PC-9 (cell line): ENCODE data around the gene NOS1AP. TPM values are rescaled to one million over a fixed set of nuclear protein-coding genes. Genes with fewer than 3 reads are reported as not detected.

Experiments used
- BruUV-seq: library from RNA; stranded (reverse); fragments of 400-500 nt; replicated peaks from 2 replicates; lab custom pipeline; 2021; lab: Mats Ljungman, UMichigan
- CTCF ChIA-PET: fragments of 300-600 bp; sonication (Branson Sonifier 250); formaldehyde crosslinking; loops from one replicate; lab custom pipeline; 2022; ENCODE audit warnings: antibody characterized with exemption; lab: Charles Lee
- POLR2A ChIA-PET: fragments of 300-600 bp; sonication (Branson Sonifier 250); formaldehyde crosslinking; loops from one replicate; lab custom pipeline; 2022; ENCODE audit warnings: antibody characterized with exemption; ENCODE audit not compliant: unreplicated experiment; lab: Charles Lee
- DNase-seq, 2 experiments: peaks; one replicate each; pipeline versions ENCODE4 v3.0.0 to v3.0.0-alpha.2; 2015 to 2022; ENCODE audit warnings: mixed read lengths in 1 of 2
- H2AFZ ChIP-seq: fragments of 200-600 bp; sonication (generic); 2 replicates; pipeline ENCODE4 v1.8.1; 2017; ENCODE audit warnings: antibody characterized with exemption
- H3F3A ChIP-seq: fragments of 200-600 bp; sonication (generic); 2 replicates; pipeline ENCODE4 v1.8.1; 2017; ENCODE audit warnings: antibody characterized with exemption, mild to moderate bottlenecking, low read depth; ENCODE audit not compliant: insufficient read depth
- H3K27ac ChIP-seq: fragments of 200-600 bp; sonication (generic); 2 replicates; pipeline ENCODE4 v1.6.1; 2016; ENCODE audit warnings: mixed run types
- H3K27me3 ChIP-seq: fragments of 200-600 bp; sonication (generic); 2 replicates; pipeline ENCODE4 v1.6.1; 2016; ENCODE audit warnings: low read depth, mixed run types; ENCODE audit not compliant: insufficient read depth
- H3K36me3 ChIP-seq: fragments of 200-600 bp; sonication (generic); 2 replicates; pipeline ENCODE4 v1.6.1; 2016; ENCODE audit warnings: low read depth, mixed run types
- H3K4me1 ChIP-seq: fragments of 200-600 bp; sonication (generic); replicated peaks from 2 replicates; pipeline ENCODE4 v1.6.1; 2016; ENCODE audit warnings: mixed run types; ENCODE audit not compliant: insufficient read depth
- H3K4me2 ChIP-seq: fragments of 200-600 bp; sonication (generic); 2 replicates; pipeline ENCODE4 v1.6.1; 2017; ENCODE audit warnings: mixed run types
- H3K4me3 ChIP-seq: fragments of 200-600 bp; sonication (generic); 2 replicates; pipeline ENCODE4 v1.6.1; 2016; ENCODE audit warnings: mixed run types
- H3K79me2 ChIP-seq: fragments of 200-600 bp; sonication (generic); 2 replicates; pipeline ENCODE4 v1.6.1; 2017; ENCODE audit warnings: low read depth, mixed run types
- H3K9me2 ChIP-seq: fragments of 200-600 bp; sonication (generic); 2 replicates; pipeline ENCODE4 v1.8.1; 2017; ENCODE audit warnings: mild to moderate bottlenecking; ENCODE audit not compliant: insufficient read depth
- H3K9me3 ChIP-seq: fragments of 200-600 bp; sonication (generic); 2 replicates; pipeline ENCODE4 v1.8.1; 2016; ENCODE audit warnings: low read depth; ENCODE audit not compliant: insufficient read depth
- H4K20me1 ChIP-seq: fragments of 200-600 bp; sonication (generic); 2 replicates; pipeline ENCODE4 v1.8.1; 2017; ENCODE audit not compliant: insufficient read depth
- EZH2 ChIP-seq: fragments of 200-600 bp; sonication (generic); IDR thresholded peaks from 2 replicates; pipeline ENCODE4 v1.8.0; 2017; ENCODE audit warnings: antibody characterized with exemption, low read depth
- intact Hi-C: fragments of 100-400 bp; cut with micrococcal nuclease; formaldehyde crosslinking; loops from one replicate; pipeline ENCODE4 v1.10.0; 2022; ENCODE audit not compliant: unreplicated experiment
- total RNA-seq: library from RNA; stranded (reverse); gene quantifications from 2 replicates; pipeline ENCODE4 v1.2.3, GENCODE V29; 2021
- TF ChIP-seq, protein P1 (sequence below): fragments of 200-600 bp; sonication (generic); conservative IDR thresholded peaks from 2 replicates; pipeline ENCODE4 v1.6.1; 2017; ENCODE audit warnings: mixed run types, antibody characterized with exemption, mild to moderate bottlenecking, moderate library complexity

NOS1AP gene
- total RNA-seq, 1 experiment from 2014 or later, result 9.9 TPM

DNA sequence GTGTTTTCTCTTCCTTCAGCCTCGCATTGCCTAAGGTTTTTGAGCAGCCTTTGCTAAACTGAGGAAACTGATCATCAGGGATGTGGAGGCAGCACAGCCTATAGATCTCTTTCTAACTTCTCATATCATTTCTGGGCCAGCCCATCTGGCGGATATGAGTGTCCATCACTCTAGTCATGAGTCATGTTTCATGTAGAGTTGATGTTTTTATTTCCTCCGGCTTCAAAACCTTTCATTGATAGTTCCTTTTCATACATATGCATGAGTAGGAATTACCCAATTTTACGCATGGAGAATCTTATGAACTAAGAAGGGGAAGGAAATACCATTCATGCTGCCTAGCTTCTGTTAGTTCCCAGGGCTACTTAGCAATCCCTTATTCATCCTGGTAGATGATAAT lies 240.8 kb downstream of the NOS1AP start:
- H4K20me1 ChIP-seq, result no peaks in the 10 kb centered on the region
- no peaks in the 10 kb centered on the region for H3K4me1 ChIP-seq
- TF ChIP-seq, protein P1, sequence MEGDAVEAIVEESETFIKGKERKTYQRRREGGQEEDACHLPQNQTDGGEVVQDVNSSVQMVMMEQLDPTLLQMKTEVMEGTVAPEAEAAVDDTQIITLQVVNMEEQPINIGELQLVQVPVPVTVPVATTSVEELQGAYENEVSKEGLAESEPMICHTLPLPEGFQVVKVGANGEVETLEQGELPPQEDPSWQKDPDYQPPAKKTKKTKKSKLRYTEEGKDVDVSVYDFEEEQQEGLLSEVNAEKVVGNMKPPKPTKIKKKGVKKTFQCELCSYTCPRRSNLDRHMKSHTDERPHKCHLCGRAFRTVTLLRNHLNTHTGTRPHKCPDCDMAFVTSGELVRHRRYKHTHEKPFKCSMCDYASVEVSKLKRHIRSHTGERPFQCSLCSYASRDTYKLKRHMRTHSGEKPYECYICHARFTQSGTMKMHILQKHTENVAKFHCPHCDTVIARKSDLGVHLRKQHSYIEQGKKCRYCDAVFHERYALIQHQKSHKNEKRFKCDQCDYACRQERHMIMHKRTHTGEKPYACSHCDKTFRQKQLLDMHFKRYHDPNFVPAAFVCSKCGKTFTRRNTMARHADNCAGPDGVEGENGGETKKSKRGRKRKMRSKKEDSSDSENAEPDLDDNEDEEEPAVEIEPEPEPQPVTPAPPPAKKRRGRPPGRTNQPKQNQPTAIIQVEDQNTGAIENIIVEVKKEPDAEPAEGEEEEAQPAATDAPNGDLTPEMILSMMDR, result no peak
- TF ChIP-seq EZH2, result no peak
- no peak overlapping the region for H3K4me2 ChIP-seq
- BruUV-seq, result no TSS peak
- no peaks in the 10 kb centered on the region for H3K9me3 ChIP-seq
- DNase-seq, result no peak
- no peaks in the 10 kb centered on the region for H3K79me2 ChIP-seq
- no peaks in the 10 kb centered on the region for H3K27me3 ChIP-seq
- no peak overlapping the region for H2AFZ ChIP-seq
- no peaks in the 10 kb centered on the region for H3K36me3 ChIP-seq
- no peaks in the 10 kb centered on the region for H3K9me2 ChIP-seq
- no peak overlapping the region for H3K27ac ChIP-seq
- H3K4me3 ChIP-seq, result no peak overlapping the region
- ChIA-PET CTCF (no interaction called here), POLR2A (no interaction called here)
- intact Hi-C loops, result no loop called here
- no peaks in the 10 kb centered on the region for H3F3A ChIP-seq

DNA sequence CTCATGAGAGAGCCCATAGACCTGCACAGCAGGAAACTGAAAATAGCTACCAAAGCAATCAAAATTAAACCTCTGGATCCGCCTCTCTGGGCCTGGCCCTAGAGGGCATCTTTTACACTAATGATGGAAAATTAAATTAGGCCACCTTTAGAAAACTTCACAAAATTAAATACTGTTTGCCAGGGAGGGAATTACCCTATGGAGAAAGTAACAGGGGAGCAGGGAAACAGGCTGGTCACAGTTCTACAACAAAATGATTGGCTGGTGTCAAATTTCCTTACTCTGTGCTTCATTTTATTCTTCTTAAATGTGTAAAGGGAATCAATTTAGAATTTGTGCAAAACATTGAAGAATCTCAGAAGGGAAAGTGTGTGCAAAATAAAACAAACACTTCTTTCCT lies 244.7 kb downstream of the NOS1AP start:
- Histone ChIP-seq H3K79me2 (no peaks in the 10 kb centered on the region), H4K20me1 (no peaks in the 10 kb centered on the region), H3K9me3 (no peaks in the 10 kb centered on the region), H3K27me3 (no peaks in the 10 kb centered on the region), H3K4me1 (no peaks in the 10 kb centered on the region), H2AFZ (no peak overlapping the region), H3K9me2 (no peaks in the 10 kb centered on the region), H3K4me3 (no peak overlapping the region), H3K36me3 (no peaks in the 10 kb centered on the region), H3K4me2 (no peak overlapping the region), H3F3A (no peaks in the 10 kb centered on the region), H3K27ac (no peak overlapping the region)
- POLR2A ChIA-PET, result no interaction called here
- BruUV-seq, result no TSS peak
- intact Hi-C loops, result no loop called here
- TF ChIP-seq EZH2, result no peak
- TF ChIP-seq, protein P1, result no peak
- CTCF ChIA-PET, result no interaction called here
- DNase-seq, result no peak

DNA sequence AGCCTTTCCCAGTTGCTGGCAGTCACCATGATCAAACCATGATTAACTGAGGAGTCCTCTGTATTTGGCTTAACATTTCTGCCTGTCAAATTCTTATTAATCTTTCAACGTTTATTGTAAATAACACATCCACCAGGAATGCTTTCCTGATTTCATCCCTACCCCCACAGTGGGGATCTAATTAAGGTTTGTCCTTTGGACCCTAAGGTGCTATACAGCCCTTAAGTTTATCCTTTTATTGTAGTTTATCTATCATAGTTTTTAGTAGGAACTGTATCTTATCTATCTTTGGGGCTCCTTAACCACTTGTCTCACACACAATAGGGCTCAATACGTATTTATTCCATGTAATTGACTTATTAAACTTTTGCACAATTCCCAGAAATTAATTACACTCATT lies 246.2 kb downstream of the NOS1AP start:
- Histone ChIP-seq H3K27ac (no peak overlapping the region), H3F3A (no peaks in the 10 kb centered on the region), H3K36me3 (no peaks in the 10 kb centered on the region), H3K27me3 (no peaks in the 10 kb centered on the region), H3K4me2 (no peak overlapping the region), H3K9me2 (no peaks in the 10 kb centered on the region), H2AFZ (no peak overlapping the region), H3K4me1 (no peaks in the 10 kb centered on the region), H3K79me2 (no peaks in the 10 kb centered on the region), H3K4me3 (no peak overlapping the region), H4K20me1 (no peaks in the 10 kb centered on the region), H3K9me3 (no peaks in the 10 kb centered on the region)
- ChIA-PET POLR2A (no interaction called here), CTCF (no interaction called here)
- DNase-seq, result no peak
- no TSS peak for BruUV-seq
- intact Hi-C loops, result no loop called here
- TF ChIP-seq, protein P1, result no peak
- no peak for TF ChIP-seq EZH2
